ENCODE data around the gene LRCH3. TPM values are rescaled to one million over a fixed set of nuclear protein-coding genes. Genes with fewer than 3 reads are reported as not detected.
"Not testable (repeated sequence)": the region's sequence is repeated elsewhere in the genome, so short reads cannot be mapped to it uniquely, and the experiment has no call there.

LRCH3 gene
- total RNA-seq, 1 experiment from 2014 or later, result 63.6 TPM

DNA sequence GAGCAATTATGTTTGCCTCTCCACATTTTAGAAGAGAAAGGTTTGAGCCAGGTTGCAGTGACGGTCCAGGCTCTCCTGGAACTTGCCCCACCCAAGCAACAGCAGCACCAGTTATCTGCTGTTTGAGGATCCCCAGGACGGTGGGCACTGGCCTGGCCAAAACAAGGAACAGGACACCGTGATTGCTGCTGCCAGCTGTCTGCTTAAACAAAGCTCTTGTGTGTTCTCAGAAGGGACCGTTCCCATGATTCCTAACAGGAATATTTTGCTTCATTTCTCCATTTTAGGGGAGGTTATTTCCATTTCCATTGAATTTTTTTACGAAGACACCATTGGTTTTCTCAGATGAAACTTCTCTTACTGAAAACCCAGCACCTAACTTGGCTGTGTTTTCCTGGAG, 92.5 kb downstream of the LRCH3 start:
- ChIA-PET CTCF (no interaction called here), POLR2A (no interaction called here)
- DNase-seq (ENCODE audit: low spot score), result no peak
- peaks cover 21% of the 10 kb centered on the region for H3K27me3 Mint-ChIP-seq (ENCODE audit: low read depth)
- ATAC-seq, result no peak
- peaks cover 29% of the 10 kb centered on the region for H3K36me3 Mint-ChIP-seq
- peaks cover 6% of the 10 kb centered on the region for H3K9me3 Mint-ChIP-seq
- H3K4me1 Mint-ChIP-seq, result peaks cover 49% of the 10 kb centered on the region
- TF ChIP-seq, protein P1, sequence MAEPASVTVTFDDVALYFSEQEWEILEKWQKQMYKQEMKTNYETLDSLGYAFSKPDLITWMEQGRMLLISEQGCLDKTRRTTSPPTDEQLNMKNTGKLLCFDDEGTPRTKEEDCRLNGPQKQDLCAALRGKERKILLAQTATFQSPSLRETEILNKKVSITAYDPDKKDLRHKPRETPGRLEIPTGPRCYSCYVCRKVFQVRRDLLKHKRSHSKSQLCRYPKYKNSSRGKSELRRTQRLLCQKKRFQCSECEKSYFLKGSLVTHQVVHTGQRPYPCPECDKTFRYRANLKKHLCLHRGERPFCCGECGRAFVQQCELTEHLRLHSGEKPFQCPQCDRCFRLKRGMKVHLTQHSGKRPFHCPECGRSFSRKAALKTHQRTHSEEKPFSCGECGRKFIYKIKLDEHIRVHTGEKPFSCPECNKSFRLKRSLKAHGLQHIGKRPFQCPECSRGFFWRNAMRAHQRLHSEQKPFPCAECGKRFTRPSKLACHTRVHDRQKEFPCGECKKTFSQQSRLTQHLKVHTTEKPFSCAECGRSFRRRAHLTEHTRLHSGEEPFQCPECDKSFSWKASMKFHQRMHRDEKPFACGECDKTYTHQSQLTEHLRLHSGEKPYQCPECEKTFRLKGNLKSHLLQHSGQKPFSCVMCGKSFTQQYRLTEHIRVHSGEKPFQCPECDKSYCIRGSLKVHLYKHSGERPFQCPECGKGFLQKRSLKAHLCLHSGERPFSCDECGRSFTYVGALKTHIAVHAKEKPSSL (CRISPR knock-in tag; conservative IDR thresholded peaks at IDR 0.05), result no peak
- TF ChIP-seq TCF7 (CRISPR knock-in tag; IDR thresholded peaks at IDR 0.05; ENCODE audit: low read depth) (no peak), RORB (CRISPR knock-in tag; IDR thresholded peaks at IDR 0.05) (no peak), TEAD1 (CRISPR knock-in tag; IDR thresholded peaks at IDR 0.05) (no peak), ZBTB21 (CRISPR knock-in tag; IDR thresholded peaks at IDR 0.05; ENCODE audit: borderline replicate concordance) (no peak), ZMAT4 (CRISPR knock-in tag; IDR thresholded peaks at IDR 0.05) (no peak), SP1 (CRISPR knock-in tag; conservative IDR thresholded peaks at IDR 0.05) (no peak), PREB (CRISPR knock-in tag; IDR thresholded peaks at IDR 0.05; ENCODE audit: borderline replicate concordance) (no peak), GABPB1 (CRISPR knock-in tag; IDR thresholded peaks at IDR 0.05) (no peak), ELF4 (CRISPR knock-in tag; IDR thresholded peaks at IDR 0.05; ENCODE audit: low read depth) (no peak), GRHL2 (CRISPR knock-in tag; IDR thresholded peaks at IDR 0.05; ENCODE audit: insufficient replicate concordance, severe bottlenecking) (no peak), EMX1 (CRISPR knock-in tag; IDR thresholded peaks at IDR 0.05) (no peak)
- TF ChIP-seq, protein P2, sequence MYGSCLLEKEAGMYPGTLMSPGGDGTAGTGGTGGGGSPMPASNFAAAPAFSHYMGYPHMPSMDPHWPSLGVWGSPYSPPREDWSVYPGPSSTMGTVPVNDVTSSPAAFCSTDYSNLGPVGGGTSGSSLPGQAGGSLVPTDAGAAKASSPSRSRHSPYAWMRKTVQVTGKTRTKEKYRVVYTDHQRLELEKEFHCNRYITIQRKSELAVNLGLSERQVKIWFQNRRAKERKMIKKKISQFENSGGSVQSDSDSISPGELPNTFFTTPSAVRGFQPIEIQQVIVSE (CRISPR knock-in tag; IDR thresholded peaks at IDR 0.05; ENCODE audit: borderline replicate concordance), result no peak
- H3K27ac Mint-ChIP-seq, result peak overlapping the region; percentile 85
- H3K4me3 Mint-ChIP-seq, result peak overlapping the region; percentile 5; the same call in 1 of the 2 replicates

- DNase-seq (ENCODE audit: low spot score); POLR2A ChIA-PET; CTCF ChIA-PET; H3K4me3 Mint-ChIP-seq; H3K9me3 Mint-ChIP-seq; H3K27ac Mint-ChIP-seq; ATAC-seq: not testable (repeated sequence)
- H3K36me3 Mint-ChIP-seq, result peaks cover 23% of the 10 kb centered on the region
- H3K4me1 Mint-ChIP-seq, result peaks cover 56% of the 10 kb centered on the region
- H3K27me3 Mint-ChIP-seq (ENCODE audit: low read depth), result peaks cover 17% of the 10 kb centered on the region
Observed at GRCh38 chr3:197884330-197884729, 93.3 kb downstream of the LRCH3 start.

GRCh38 chr3:197886052-197886451, 95.0 kb downstream of the LRCH3 start:
- CTCF ChIA-PET, result interaction anchor here (0.6 kb wide), 2 partner anchors 26 to 41 kb away, joined by 3 read pairs; no protein-coding TSS in a partner anchor
- DNase-seq (ENCODE audit: low spot score); H3K27ac Mint-ChIP-seq; ATAC-seq; H3K27me3 Mint-ChIP-seq (ENCODE audit: low read depth); POLR2A ChIA-PET; H3K9me3 Mint-ChIP-seq; H3K4me3 Mint-ChIP-seq: not testable (repeated sequence)
- Mint-ChIP-seq H3K36me3 (peaks cover 16% of the 10 kb centered on the region), H3K4me1 (peaks cover 51% of the 10 kb centered on the region)
- TF ChIP-seq ZNF121 (CRISPR knock-in tag; IDR thresholded peaks at IDR 0.05), result peak; percentile 89

DNA sequence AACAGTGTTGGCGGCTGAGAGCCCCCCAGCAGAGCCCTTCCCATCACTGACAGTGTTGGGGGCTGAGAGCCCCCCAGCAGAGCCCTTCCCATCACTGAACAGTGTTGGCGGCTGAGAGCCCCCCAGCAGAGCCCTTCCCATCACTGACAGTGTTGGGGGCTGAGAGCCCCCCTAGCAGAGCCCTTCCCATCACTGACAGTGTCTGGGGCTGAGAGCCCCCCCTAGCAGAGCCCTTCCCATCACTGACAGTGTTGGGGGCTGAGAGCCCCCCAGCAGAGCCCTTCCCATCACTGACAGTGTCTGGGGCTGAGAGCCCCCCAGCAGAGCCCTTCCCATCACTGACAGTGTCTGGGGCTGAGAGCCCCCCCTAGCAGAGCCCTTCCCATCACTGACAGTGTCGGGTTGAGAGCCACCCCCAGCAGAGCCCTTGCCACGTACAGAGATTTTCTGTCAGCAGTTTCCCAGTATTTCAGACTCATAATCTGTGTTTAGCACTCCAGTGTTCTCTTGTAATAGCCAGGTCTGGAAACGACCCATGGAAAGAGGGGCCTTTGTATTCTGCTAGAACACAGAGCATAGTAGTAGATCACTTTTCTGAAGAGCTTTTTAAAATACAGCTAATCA, 96.5 kb downstream of the LRCH3 start:
- H3K36me3 Mint-ChIP-seq, result peaks cover 16% of the 10 kb centered on the region
- H3K27ac Mint-ChIP-seq; H3K9me3 Mint-ChIP-seq; ATAC-seq; H3K27me3 Mint-ChIP-seq (ENCODE audit: low read depth); DNase-seq (ENCODE audit: low spot score); POLR2A ChIA-PET; H3K4me3 Mint-ChIP-seq: not testable (repeated sequence)
- H3K4me1 Mint-ChIP-seq, result peaks cover 37% of the 10 kb centered on the region
- CTCF ChIA-PET, result interaction anchor here (0.8 to 1.3 kb wide), 2 partner anchors 18 to 288 kb away, joined by 3 to 6 read pairs; no protein-coding TSS in a partner anchor

All from WTC11 (cell line).